DOHH2 (cell line): ENCODE measurements around the gene NOCT.

ENCODE experiments used
- H3F3A ChIP-seq: fragments of 200-600 bp; sonication (generic), shearing (Covaris generic); 2 replicates; pipeline ENCODE4 v1.6.0; 2016; ENCODE audit warnings: antibody characterized with exemption, mild to moderate bottlenecking; ENCODE audit not compliant: control insufficient read depth, insufficient read depth
- H3K27ac ChIP-seq: fragments of 200-600 bp; sonication (generic); 2 replicates; pipeline ENCODE4 v1.5.1; 2014; ENCODE audit warnings: low read depth, mild to moderate bottlenecking, low read length, moderate library complexity
- H3K27me3 ChIP-seq: fragments of 200-600 bp; sonication (generic); 2 replicates; pipeline ENCODE4 v1.6.1; 2014; ENCODE audit warnings: mild to moderate bottlenecking, low read length, mixed read lengths; ENCODE audit not compliant: control insufficient read depth
- H3K36me3 ChIP-seq: fragments of 200-600 bp; sonication (generic); 2 replicates; pipeline ENCODE4 v1.6.1; 2014; ENCODE audit warnings: mild to moderate bottlenecking, low read length, moderate library complexity, mixed read lengths; ENCODE audit not compliant: control insufficient read depth
- H3K4me1 ChIP-seq: fragments of 200-600 bp; sonication (generic); 2 replicates; pipeline ENCODE4 v1.6.1; 2014; ENCODE audit warnings: mild to moderate bottlenecking, low read length, mixed read lengths; ENCODE audit not compliant: control insufficient read depth
- H3K4me2 ChIP-seq: fragments of 200-600 bp; sonication (generic); 2 replicates; pipeline ENCODE4 v1.6.0; 2014; ENCODE audit warnings: mild to moderate bottlenecking, low read length, moderate library complexity
- H3K4me3 ChIP-seq: fragments of 200-600 bp; sonication (generic); 2 replicates; pipeline ENCODE4 v1.5.1; 2014; ENCODE audit warnings: mild to moderate bottlenecking, low read length, mixed read lengths
- H3K79me2 ChIP-seq: fragments of 200-600 bp; sonication (generic); 2 replicates; pipeline ENCODE4 v1.6.1; 2014; ENCODE audit warnings: mild to moderate bottlenecking, low read length, mixed read lengths; ENCODE audit not compliant: control insufficient read depth
- H3K9me2 ChIP-seq: fragments of 200-600 bp; sonication (generic); replicated peaks from 2 replicates; pipeline ENCODE4 v1.6.1; 2014; ENCODE audit warnings: mild to moderate bottlenecking, low read length, mixed read lengths; ENCODE audit not compliant: control insufficient read depth
- H3K9me3 ChIP-seq: fragments of 200-600 bp; sonication (generic); 2 replicates; pipeline ENCODE4 v1.6.1; 2014; ENCODE audit warnings: antibody characterized with exemption, low read length, mixed read lengths; ENCODE audit not compliant: control insufficient read depth, insufficient read depth
- H4K20me1 ChIP-seq: fragments of 200-600 bp; sonication (generic); 2 replicates; pipeline ENCODE4 v1.6.0; 2014; ENCODE audit warnings: low read depth, mild to moderate bottlenecking, antibody characterized with exemption, low read length, moderate library complexity; ENCODE audit not compliant: control insufficient read depth, insufficient read depth
- EZH2phosphoT487 ChIP-seq: fragments of 200-600 bp; sonication (generic); IDR thresholded peaks from 2 replicates; pipeline ENCODE4 v1.6.1; 2017; ENCODE audit warnings: borderline replicate concordance, mild to moderate bottlenecking, antibody characterized with exemption, low read length, moderate library complexity, mixed read lengths
- TF ChIP-seq, protein P1 (sequence below): fragments of 200-600 bp; sonication (generic); IDR thresholded peaks from one replicate; pipeline ENCODE4 v1.5.1; 2014; ENCODE audit warnings: antibody characterized with exemption, mild to moderate bottlenecking, low read depth, low read length; ENCODE audit not compliant: poor library complexity, severe bottlenecking

Gene NOCT

DNA sequence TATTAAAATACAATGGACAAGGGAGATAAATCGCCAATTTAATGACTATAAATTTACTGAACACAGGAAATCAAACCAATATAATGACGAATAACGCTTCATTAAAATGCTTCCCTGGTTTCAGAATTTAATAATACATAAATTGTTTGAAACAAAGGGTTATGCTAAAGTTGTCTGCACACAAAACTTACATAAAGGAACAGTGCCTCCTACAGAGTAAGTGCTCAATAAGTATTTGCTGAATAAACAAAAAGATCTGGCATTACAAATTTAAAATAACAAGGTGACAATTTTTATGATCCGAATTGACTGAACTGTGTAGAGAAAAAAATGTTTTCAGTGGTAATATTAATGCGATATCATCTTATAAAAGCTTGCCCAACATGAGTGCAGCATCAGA lies 69.6 kb downstream of the NOCT start:
- Histone ChIP-seq H3K79me2 (peaks cover 37% of the 10 kb centered on the region), H4K20me1 (peaks cover 17% of the 10 kb centered on the region; the same call in 1 of the 2 replicates), H3K9me2 (no peaks in the 10 kb centered on the region), H3K4me1 (peaks cover 34% of the 10 kb centered on the region), H3K9me3 (no peaks in the 10 kb centered on the region), H3F3A (peaks cover 24% of the 10 kb centered on the region), H3K27me3 (no peaks in the 10 kb centered on the region), H3K4me3 (peak overlapping the region; percentile 95), H3K4me2 (peak overlapping the region; percentile 99), H3K36me3 (peaks cover 34% of the 10 kb centered on the region), H3K27ac (peak overlapping the region; percentile 94)
- no peak for TF ChIP-seq EZH2phosphoT487
- TF ChIP-seq, protein P1, sequence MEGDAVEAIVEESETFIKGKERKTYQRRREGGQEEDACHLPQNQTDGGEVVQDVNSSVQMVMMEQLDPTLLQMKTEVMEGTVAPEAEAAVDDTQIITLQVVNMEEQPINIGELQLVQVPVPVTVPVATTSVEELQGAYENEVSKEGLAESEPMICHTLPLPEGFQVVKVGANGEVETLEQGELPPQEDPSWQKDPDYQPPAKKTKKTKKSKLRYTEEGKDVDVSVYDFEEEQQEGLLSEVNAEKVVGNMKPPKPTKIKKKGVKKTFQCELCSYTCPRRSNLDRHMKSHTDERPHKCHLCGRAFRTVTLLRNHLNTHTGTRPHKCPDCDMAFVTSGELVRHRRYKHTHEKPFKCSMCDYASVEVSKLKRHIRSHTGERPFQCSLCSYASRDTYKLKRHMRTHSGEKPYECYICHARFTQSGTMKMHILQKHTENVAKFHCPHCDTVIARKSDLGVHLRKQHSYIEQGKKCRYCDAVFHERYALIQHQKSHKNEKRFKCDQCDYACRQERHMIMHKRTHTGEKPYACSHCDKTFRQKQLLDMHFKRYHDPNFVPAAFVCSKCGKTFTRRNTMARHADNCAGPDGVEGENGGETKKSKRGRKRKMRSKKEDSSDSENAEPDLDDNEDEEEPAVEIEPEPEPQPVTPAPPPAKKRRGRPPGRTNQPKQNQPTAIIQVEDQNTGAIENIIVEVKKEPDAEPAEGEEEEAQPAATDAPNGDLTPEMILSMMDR: peak; percentile 45

DNA sequence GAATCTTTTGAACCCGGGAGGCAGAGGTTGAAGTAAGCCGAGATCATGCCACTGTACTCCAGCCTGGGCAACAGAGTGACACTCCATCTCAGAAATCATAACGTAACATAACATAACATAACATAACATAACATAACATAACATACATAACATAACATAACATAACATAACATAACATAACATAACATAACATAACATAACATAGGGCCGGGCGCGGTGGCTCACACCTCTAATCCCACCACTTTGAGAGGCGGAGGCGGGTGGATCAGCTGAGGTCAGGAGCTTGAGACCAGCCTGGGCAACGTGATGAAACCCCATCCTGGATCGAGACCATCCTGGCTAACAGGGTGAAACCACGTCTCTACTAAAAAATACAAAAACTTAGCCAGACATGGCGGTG lies 76.7 kb downstream of the NOCT start:
- no peak overlapping the region for H3K27ac ChIP-seq
- H3K4me2 ChIP-seq: no peak overlapping the region
- H3K4me1 ChIP-seq: no peaks in the 10 kb centered on the region
- no peaks in the 10 kb centered on the region for H3K9me3 ChIP-seq
- no peaks in the 10 kb centered on the region for H3K9me2 ChIP-seq
- H3F3A ChIP-seq: no peaks in the 10 kb centered on the region
- no peaks in the 10 kb centered on the region for H3K36me3 ChIP-seq
- H3K79me2 ChIP-seq: no peaks in the 10 kb centered on the region
- H3K4me3 ChIP-seq: no peak overlapping the region
- H4K20me1 ChIP-seq: no peaks in the 10 kb centered on the region
- no peaks in the 10 kb centered on the region for H3K27me3 ChIP-seq
- TF ChIP-seq, protein P1: no peak
